Measurements from ENCODE around the gene LEUTX. TPM values are rescaled to one million over a fixed set of nuclear protein-coding genes. Genes with fewer than 3 reads are reported as not detected.

Gene LEUTX
- total RNA-seq, 1 experiment from 2014 or later: not detected

DNA sequence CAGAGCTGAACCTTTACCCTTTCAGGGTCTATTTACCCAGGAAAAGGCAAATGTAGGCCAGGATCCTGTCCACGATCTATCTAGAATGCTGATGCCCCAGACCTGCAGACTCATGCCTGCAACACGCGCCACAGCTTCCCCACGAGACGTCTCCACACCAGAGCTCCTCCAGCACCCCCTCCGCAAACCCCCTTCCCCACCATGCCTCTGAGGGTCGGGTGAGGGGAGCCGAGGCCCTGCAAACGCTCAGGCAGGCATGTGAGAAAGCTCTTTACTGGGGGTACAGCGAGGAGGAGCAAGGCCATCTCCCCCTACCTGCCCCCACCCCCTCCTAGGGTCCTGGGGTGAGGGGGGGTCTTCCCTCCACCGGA, 46.4 kb downstream of the LEUTX start:
- Histone ChIP-seq H3K23me2 (ENCODE audit: insufficient read length, low read depth, low read length, poor library complexity, severe bottlenecking) (peaks cover 8% of the 10 kb centered on the region), H4K91ac (ENCODE audit: insufficient read length, low read depth, low read length) (no peak overlapping the region), H2BK15ac (ENCODE audit: low read depth, low read length) (no peak overlapping the region), H3K27ac (ENCODE audit: insufficient read length, low read depth, low read length) (no peak overlapping the region), H3K18ac (ENCODE audit: insufficient read length, low read depth, low read length) (peak overlapping the region; percentile 77), H3K9me3 (ENCODE audit: control insufficient read depth, low read depth, low read length) (no peaks in the 10 kb centered on the region), H3K4me2 (ENCODE audit: insufficient read depth, insufficient read length, low read length) (peak overlapping the region; percentile 62), H3K79me1 (ENCODE audit: insufficient read depth, low read depth, low read length, poor library complexity, severe bottlenecking) (no peaks in the 10 kb centered on the region), H2AK5ac (ENCODE audit: insufficient read length, low read length) (no peak overlapping the region), H4K20me1 (ENCODE audit: control insufficient read depth, insufficient read depth, insufficient read length) (no peaks in the 10 kb centered on the region), H3K23ac (ENCODE audit: insufficient read length, low read depth, low read length) (no peak overlapping the region), H3K9ac (ENCODE audit: extremely low read depth, insufficient read length, low read length) (peak overlapping the region; percentile 61), H2AFZ (ENCODE audit: low read length) (no peak overlapping the region), H3K4me1 (ENCODE audit: insufficient read depth, low read length) (no peaks in the 10 kb centered on the region), H4K8ac (replicated peaks; ENCODE audit: insufficient read length, low read depth, low read length) (no peak overlapping the region), H4K5ac (ENCODE audit: insufficient read length, low read depth, low read length) (no peak overlapping the region), H2BK5ac (ENCODE audit: insufficient read length, low read length) (no peak overlapping the region), H2BK12ac (ENCODE audit: insufficient read length, low read depth, low read length) (no peak overlapping the region), H3T11ph (ENCODE audit: low read length) (no peak overlapping the region), H3K56ac (ENCODE audit: insufficient read length, low read depth, low read length) (no peak overlapping the region), H3K14ac (ENCODE audit: insufficient read depth, low read length) (no peak overlapping the region; the same call in 1 of the 2 replicates), H3K27me3 (ENCODE audit: insufficient read depth, low read length) (no peaks in the 10 kb centered on the region), H3K4ac (ENCODE audit: low read depth, low read length) (no peak overlapping the region), H2BK120ac (ENCODE audit: low read depth, low read length, poor library complexity, severe bottlenecking) (no peak overlapping the region), H2BK20ac (ENCODE audit: low read depth, low read length, poor library complexity, severe bottlenecking) (no peak overlapping the region), H3K79me2 (ENCODE audit: insufficient read depth, low read length) (no peaks in the 10 kb centered on the region)
- Mint-ChIP-seq H3K4me1 (peaks cover 3% of the 10 kb centered on the region in 2 experiments; a peak in 3 of 4 replicates), H3K27me3 (ENCODE audit: low read depth) (no peaks in the 10 kb centered on the region), H3K4me3 (no peak overlapping the region; a peak in 3 of 5 replicates), H3K36me3 (ENCODE audit: insufficient read depth in 1 of 3, low read depth in 3 of 3) (peaks cover 7 to 30% (median 25%) of the 10 kb centered on the region in 3 experiments), H3K27ac (peak overlapping the region; percentile 25 to 89 (median 60); a peak in 5 of 7 replicates), H3K9me3 (no peaks in the 10 kb centered on the region)
- TF ChIP-seq, protein P1, sequence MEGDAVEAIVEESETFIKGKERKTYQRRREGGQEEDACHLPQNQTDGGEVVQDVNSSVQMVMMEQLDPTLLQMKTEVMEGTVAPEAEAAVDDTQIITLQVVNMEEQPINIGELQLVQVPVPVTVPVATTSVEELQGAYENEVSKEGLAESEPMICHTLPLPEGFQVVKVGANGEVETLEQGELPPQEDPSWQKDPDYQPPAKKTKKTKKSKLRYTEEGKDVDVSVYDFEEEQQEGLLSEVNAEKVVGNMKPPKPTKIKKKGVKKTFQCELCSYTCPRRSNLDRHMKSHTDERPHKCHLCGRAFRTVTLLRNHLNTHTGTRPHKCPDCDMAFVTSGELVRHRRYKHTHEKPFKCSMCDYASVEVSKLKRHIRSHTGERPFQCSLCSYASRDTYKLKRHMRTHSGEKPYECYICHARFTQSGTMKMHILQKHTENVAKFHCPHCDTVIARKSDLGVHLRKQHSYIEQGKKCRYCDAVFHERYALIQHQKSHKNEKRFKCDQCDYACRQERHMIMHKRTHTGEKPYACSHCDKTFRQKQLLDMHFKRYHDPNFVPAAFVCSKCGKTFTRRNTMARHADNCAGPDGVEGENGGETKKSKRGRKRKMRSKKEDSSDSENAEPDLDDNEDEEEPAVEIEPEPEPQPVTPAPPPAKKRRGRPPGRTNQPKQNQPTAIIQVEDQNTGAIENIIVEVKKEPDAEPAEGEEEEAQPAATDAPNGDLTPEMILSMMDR (conservative IDR thresholded peaks at IDR 0.05): no peak
- WGBS (ENCODE audit: extremely low coverage, insufficient read length, low lambda C conversion rate): no CpG with 5 or more reads among the region's 11 CpGs
- DNase-seq: no peak

Measured in H9 (cell line).